ENCODE results near the gene CWC27.
"Not testable (repeated sequence)": the region's sequence is repeated elsewhere in the genome, so short reads cannot be mapped to it uniquely, and the experiment has no call there.

Gene CWC27

GRCh38 chr5:64840958-64841357 lies 72.2 kb downstream of the CWC27 start:
- no peak for DNase-seq

- DNase-seq = no peak
Measured at GRCh38 chr5:64853777-64854176, 85.0 kb downstream of the CWC27 start.

GRCh38 chr5:64854855-64855254 lies 86.1 kb downstream of the CWC27 start:
- DNase-seq = peak; percentile 26

GRCh38 chr5:64859881-64860280 lies 91.2 kb downstream of the CWC27 start:
- DNase-seq = no peak

GRCh38 chr5:64861281-64861680 lies 92.6 kb downstream of the CWC27 start:
- no peak for DNase-seq

GRCh38 chr5:64864171-64864570 lies 95.4 kb downstream of the CWC27 start:
- DNase-seq = no peak

- DNase-seq = no peak
Measured at GRCh38 chr5:64865662-64866061, 96.9 kb downstream of the CWC27 start.

- peak; percentile 22 for DNase-seq
Measured at GRCh38 chr5:64869419-64869818, 100.7 kb downstream of the CWC27 start.

GRCh38 chr5:64872044-64872443 lies 103.3 kb downstream of the CWC27 start:
- peak; percentile 30 for DNase-seq

- DNase-seq = no peak
Measured at GRCh38 chr5:64873441-64873840, 104.7 kb downstream of the CWC27 start.

GRCh38 chr5:64874753-64875152 lies 106.0 kb downstream of the CWC27 start:
- DNase-seq = no peak

GRCh38 chr5:64876203-64876602 lies 107.5 kb downstream of the CWC27 start:
- DNase-seq = no peak

- no peak for DNase-seq
Measured at GRCh38 chr5:64880821-64881220, 112.1 kb downstream of the CWC27 start.

- DNase-seq = no peak
Measured at GRCh38 chr5:64883912-64884311, 115.2 kb downstream of the CWC27 start.

GRCh38 chr5:64884541-64884940 lies 115.8 kb downstream of the CWC27 start:
- no peak for DNase-seq

GRCh38 chr5:64887910-64888309 lies 119.2 kb downstream of the CWC27 start:
- DNase-seq = no peak

- no peak for DNase-seq
Measured at GRCh38 chr5:64895748-64896147, 127.0 kb downstream of the CWC27 start.

GRCh38 chr5:64899838-64900237 lies 131.1 kb downstream of the CWC27 start:
- no peak for DNase-seq

- no peak for DNase-seq
Measured at GRCh38 chr5:64900618-64901017, 131.9 kb downstream of the CWC27 start.

- not testable (repeated sequence) for DNase-seq
Measured at GRCh38 chr5:64907399-64907798, 138.7 kb downstream of the CWC27 start.

- DNase-seq = no peak
Measured at GRCh38 chr5:64914396-64914795, 145.7 kb downstream of the CWC27 start.

GRCh38 chr5:64918083-64918482 lies 149.4 kb downstream of the CWC27 start:
- DNase-seq = no peak

GRCh38 chr5:64921386-64921785 lies 152.7 kb downstream of the CWC27 start:
- DNase-seq = no peak

- DNase-seq = peak; percentile 21
Measured at GRCh38 chr5:64923151-64923685, 154.5 kb downstream of the CWC27 start.

GRCh38 chr5:64925123-64925522 lies 156.4 kb downstream of the CWC27 start:
- no peak for DNase-seq

GRCh38 chr5:64929833-64930232 lies 161.1 kb downstream of the CWC27 start:
- DNase-seq = no peak
